HepG2 (cell line): ENCODE data around the gene IZUMO4. TPM values are rescaled to one million over a fixed set of nuclear protein-coding genes. Genes with fewer than 3 reads are reported as not detected.

Experiments
- CREB3 ChIP-seq: sonication (generic); formaldehyde crosslinking; IDR thresholded peaks from 2 replicates; pipeline ENCODE4 v1.5.0; 2020; ENCODE audit warnings: missing genetic modification reagents
- TGIF2 ChIP-seq: IDR thresholded peaks from 2 replicates; pipeline ENCODE4 v1.6.1; 2016; ENCODE audit warnings: control low read depth, missing compliant biosample characterization
- ZNF318 ChIP-seq: sonication (generic); formaldehyde crosslinking; IDR thresholded peaks from 2 replicates; pipeline ENCODE4 v1.4.0; 2020; ENCODE audit warnings: mild to moderate bottlenecking, missing genetic modification reagents
- polyA plus RNA-seq, 8 experiments: library from polyadenylated mRNA; depleted of rRNA in 3 of 8; stranded (reverse) in 7 of 8; unstranded in 1 of 8; fragments of >200 nt; fragmentation: Illumina TruSeq in 4 of 8; extraction: Trizol in 4 of 8; gene quantifications; 2 replicates each; pipeline versions ENCODE4 v1.2.1 to v1.2.3, GENCODE V29; 2011 to 2016; ENCODE audit warnings: low read depth in 4 of 8, missing spikeins in 1 of 8, mixed read lengths in 1 of 8; ENCODE audit not compliant: insufficient read depth in 1 of 8
- total RNA-seq, 5 experiments: library from RNA; depleted of rRNA; stranded (reverse); fragments of >200 nt; fragmentation: Illumina TruSeq; extraction: Trizol; gene quantifications; 2 replicates each; pipeline ENCODE4 v1.2.3, GENCODE V29; 2016; ENCODE audit warnings: low read depth in 1 of 5

Gene IZUMO4
- total and polyA plus RNA-seq, 2 of the 13 experiments (the other 11 are each of a cell fraction or from before 2014, with no cell fraction given), result 0.77 to 3.9 TPM

GRCh38 chr19:2145831-2146241 is 49.1 kb downstream of the IZUMO4 start (continued):
- TF ChIP-seq ZNF318 (CRISPR knock-in tag) (no peak), CREB3 (CRISPR knock-in tag) (no peak), TGIF2 (CRISPR knock-in tag) (peak; percentile 59; the same call in 1 of the 2 replicates)
